ENCODE results near the gene FBXL13. TPM values are rescaled to one million over a fixed set of nuclear protein-coding genes. Genes with fewer than 3 reads are reported as not detected.

Gene FBXL13
- total and polyA plus RNA-seq, 2 of the 8 experiments (the other 6 are each of a cell fraction or from before 2014, with no cell fraction given), result 1.2 to 2.8 TPM

GRCh38 chr7:102925976-102926782 is 148.4 kb downstream of the FBXL13 start (continued):
- TF ChIP-seq SIRT6 (IDR thresholded peaks at IDR 0.05; ENCODE audit: low read length), result no peak
- TF ChIP-seq POU5F1 (IDR thresholded peaks at IDR 0.05; ENCODE audit: low read depth, low read length), result no peak
- no peak for TF ChIP-seq SP4 (IDR thresholded peaks at IDR 0.05; ENCODE audit: low read length)
- TF ChIP-seq MAX (IDR thresholded peaks at IDR 0.05), result no peak

All from H1 (cell line).